ENCODE results near the gene NFIA.

The NFIA gene

GRCh38 chr1:61049850-61050540, 32.4 kb upstream of the NFIA start:
- Histone ChIP-seq H3K27ac (peak overlapping the region; percentile 99), H3K4me3 (peak overlapping the region; percentile 96)
- TF ChIP-seq CTCF (IDR thresholded peaks at IDR 0.05), result peak; percentile 96
- peak; percentile 96 for DNase-seq (ENCODE audit: low spot score)

GRCh38 chr1:61050541-61051442, 31.6 kb upstream of the NFIA start:
- Histone ChIP-seq H3K4me3 (peak overlapping the region; percentile 96), H3K27ac (peak overlapping the region; percentile 99)
- TF ChIP-seq CTCF (IDR thresholded peaks at IDR 0.05), result no peak
- DNase-seq (ENCODE audit: low spot score), result no peak

GRCh38 chr1:61051443-61051718, 31.0 kb upstream of the NFIA start:
- no peak for TF ChIP-seq CTCF (IDR thresholded peaks at IDR 0.05)
- H3K4me3 ChIP-seq, result peak overlapping the region; percentile 96
- H3K27ac ChIP-seq, result peak overlapping the region; percentile 99
- DNase-seq (ENCODE audit: low spot score), result no peak

- Histone ChIP-seq H3K4me3 (peak overlapping the region; percentile 96), H3K27ac (peak overlapping the region; percentile 99)
- DNase-seq (ENCODE audit: low spot score), result no peak
- TF ChIP-seq CTCF (IDR thresholded peaks at IDR 0.05), result no peak
Observed at GRCh38 chr1:61051719-61052394, 30.5 kb upstream of the NFIA start.

DNA sequence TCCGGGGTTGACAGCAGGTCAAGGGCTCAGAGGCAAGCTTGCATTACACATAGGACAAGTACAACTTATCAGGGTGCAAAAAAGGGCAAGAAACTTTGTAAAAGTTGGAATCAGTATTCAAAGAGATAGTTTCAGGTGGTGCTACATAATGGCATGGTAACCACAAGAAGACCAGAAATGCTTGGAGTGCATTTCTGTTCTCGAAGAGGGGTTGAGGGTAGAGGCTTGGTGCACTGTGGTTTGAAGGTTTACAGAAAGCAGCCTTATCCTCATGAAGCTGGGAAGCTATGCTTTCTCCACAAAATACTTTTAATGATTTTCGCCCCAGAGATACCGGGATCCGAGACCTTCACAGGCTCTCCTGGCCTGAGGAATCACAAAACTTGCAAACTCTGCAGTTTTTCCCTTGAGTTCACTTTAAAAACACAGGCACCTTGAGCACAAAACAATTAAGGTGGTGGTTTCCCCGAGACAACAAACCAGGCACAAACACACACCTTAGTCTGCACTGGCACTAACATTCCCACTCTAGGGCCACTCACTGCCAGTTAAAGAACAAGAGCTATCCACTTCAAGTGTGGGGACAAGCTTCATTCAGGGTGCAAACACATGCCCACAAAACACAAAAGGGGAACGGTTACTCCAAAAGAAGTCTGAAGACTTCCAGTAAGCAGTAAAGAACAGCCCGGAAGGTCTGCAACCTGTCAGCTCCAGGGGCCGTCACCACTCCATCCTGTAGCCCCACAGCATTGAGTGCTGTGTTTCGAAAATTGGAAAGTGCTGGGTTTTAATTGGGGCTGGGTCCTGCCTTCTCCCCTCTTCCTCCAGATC, 29.8 kb upstream of the NFIA start:
- TF ChIP-seq CTCF (IDR thresholded peaks at IDR 0.05), result no peak
- Histone ChIP-seq H3K4me3 (peak overlapping the region; percentile 96), H3K27ac (peak overlapping the region; percentile 99)
- DNase-seq (ENCODE audit: low spot score), result no peak

DNA sequence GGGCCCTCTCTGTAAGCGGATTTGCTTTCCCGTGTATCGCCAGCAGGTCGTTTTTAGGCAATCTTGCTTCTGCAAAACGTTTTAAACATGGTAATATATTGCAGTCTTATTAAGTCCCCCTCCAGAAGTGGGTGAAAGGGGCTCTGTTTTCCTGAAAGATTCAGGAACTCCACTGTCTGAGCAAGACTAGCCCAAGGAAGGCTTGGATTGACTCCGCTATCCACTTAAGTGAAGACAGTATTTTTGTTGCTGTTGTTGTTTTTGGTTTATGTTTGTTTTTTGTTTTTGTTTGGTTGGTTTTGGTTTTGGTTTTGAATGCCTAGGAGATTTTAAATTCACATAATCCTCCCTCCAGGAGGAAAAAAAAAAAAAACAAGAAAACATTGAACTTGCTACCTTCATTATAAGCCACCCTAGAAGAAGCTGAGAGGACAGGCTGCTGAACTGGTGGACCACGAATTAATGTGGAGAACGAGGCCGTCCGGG, 29.1 kb upstream of the NFIA start:
- DNase-seq (ENCODE audit: low spot score), result no peak
- no peak for TF ChIP-seq CTCF (IDR thresholded peaks at IDR 0.05)
- Histone ChIP-seq H3K4me3 (peak overlapping the region; percentile 96), H3K27ac (peak overlapping the region; percentile 99)

Measured in coronary artery (tissue), 2 donors.